ENCODE measurements around the gene FCN3.

GRCh38 chr1:27333717-27334279 lies 40.8 kb downstream of the FCN3 start:
- TF ChIP-seq POLR2A (IDR thresholded peaks at IDR 0.05), result no peak
- TF ChIP-seq CTCF (IDR thresholded peaks at IDR 0.05), result no peak
- TF ChIP-seq EP300 (IDR thresholded peaks at IDR 0.05), result no peak

Measured in ovary (tissue), 3 donors.